Measurements from ENCODE around the gene GPLD1.
"Not testable (repeated sequence)": the region's sequence is repeated elsewhere in the genome, so short reads cannot be mapped to it uniquely, and the experiment has no call there.

The GPLD1 gene

GRCh38 chr6:24489470-24489869, at the start of gene GPLD1:
GPLD1 (minus strand) TSS chr6:24489578; CDS start chr6:24489511, 67 bp downstream.
- DNase-seq, result no peak

GRCh38 chr6:24537771-24538385, 48.5 kb upstream of the GPLD1 start:
- no peak for DNase-seq

- DNase-seq, result no peak
Observed at GRCh38 chr6:24537082-24537699, 47.8 kb upstream of the GPLD1 start.

- no peak for DNase-seq
Observed at GRCh38 chr6:24536466-24536865, 47.1 kb upstream of the GPLD1 start.

- DNase-seq, result no peak
Observed at GRCh38 chr6:24535210-24535609, 45.8 kb upstream of the GPLD1 start.

- no peak for DNase-seq
Observed at GRCh38 chr6:24534329-24534728, 45.0 kb upstream of the GPLD1 start.

- DNase-seq, result no peak
Observed at GRCh38 chr6:24529985-24530384, 40.6 kb upstream of the GPLD1 start.

- peak in 1 of 2 experiments; percentile 8 for DNase-seq
Observed at GRCh38 chr6:24524805-24525204, 35.4 kb upstream of the GPLD1 start.

- no peak for DNase-seq
Observed at GRCh38 chr6:24524329-24524728, 35.0 kb upstream of the GPLD1 start.

- DNase-seq, result no peak
Observed at GRCh38 chr6:24522228-24523176, 33.1 kb upstream of the GPLD1 start.

- DNase-seq, result peak; percentile 45 to 53
Observed at GRCh38 chr6:24520929-24521546, 31.7 kb upstream of the GPLD1 start.

- DNase-seq, result no peak
Observed at GRCh38 chr6:24517659-24518543, 28.5 kb upstream of the GPLD1 start.

- no peak for DNase-seq
Observed at GRCh38 chr6:24513602-24514001, 24.2 kb upstream of the GPLD1 start.

GRCh38 chr6:24511976-24512375, 22.6 kb upstream of the GPLD1 start:
- DNase-seq, result not testable (repeated sequence)

- DNase-seq, result no peak
Observed at GRCh38 chr6:24506814-24507520, 17.6 kb upstream of the GPLD1 start.

- no peak for DNase-seq
Observed at GRCh38 chr6:24504649-24505586, 15.5 kb upstream of the GPLD1 start.

- DNase-seq, result no peak
Observed at GRCh38 chr6:24504287-24504648, 14.9 kb upstream of the GPLD1 start.

GRCh38 chr6:24501914-24502313, 12.5 kb upstream of the GPLD1 start:
- no peak for DNase-seq

GRCh38 chr6:24501374-24501773, 12.0 kb upstream of the GPLD1 start:
- DNase-seq, result no peak

- no peak for DNase-seq
Observed at GRCh38 chr6:24500683-24501082, 11.3 kb upstream of the GPLD1 start.
